WTC11 (cell line): Measurements from ENCODE around the gene IRAK1. TPM values are rescaled to one million over a fixed set of nuclear protein-coding genes. Genes with fewer than 3 reads are reported as not detected.

Experiments used
- ATAC-seq: fragments of 200-7000 bp; cut with Tn5 transposase; 2 replicates; pipeline ENCODE4 v1.10.0; 2021; ENCODE audit warnings: mild to moderate bottlenecking, moderate library complexity
- CTCF ChIA-PET: fragments of 300-600 bp; sonication (Branson Sonifier 250); formaldehyde crosslinking; loops from one replicate; lab custom pipeline; 2021; ENCODE audit warnings: antibody characterized with exemption; lab: Charles Lee
- POLR2A ChIA-PET: fragments of 350-600 bp; sonication (Branson Sonifier 250); formaldehyde crosslinking; loops from one replicate; lab custom pipeline; 2021; ENCODE audit warnings: antibody characterized with exemption; lab: Charles Lee
- DNase-seq: peaks from one replicate; pipeline ENCODE4 v3.0.0; 2021; ENCODE audit warnings: low spot score
- H3K27ac Mint-ChIP-seq: 2 replicates; pipeline ENCODE4 v1.8.0; 2021; ENCODE audit warnings: mixed read lengths
- H3K27me3 Mint-ChIP-seq: 2 replicates; pipeline ENCODE4 v1.8.0; 2021; ENCODE audit warnings: low read depth, mild to moderate bottlenecking, moderate library complexity, mixed read lengths
- H3K36me3 Mint-ChIP-seq: 2 replicates; pipeline ENCODE4 v1.8.0; 2021; ENCODE audit warnings: mixed read lengths
- H3K4me1 Mint-ChIP-seq: 2 replicates; pipeline ENCODE4 v1.8.0; 2022; ENCODE audit warnings: mixed read lengths
- H3K4me3 Mint-ChIP-seq: 2 replicates; pipeline ENCODE4 v1.8.0; 2021; ENCODE audit warnings: mild to moderate bottlenecking, moderate library complexity, mixed read lengths
- H3K9me3 Mint-ChIP-seq: 2 replicates; pipeline ENCODE4 v1.8.0; 2021; ENCODE audit warnings: mixed read lengths
- ARID4B ChIP-seq: sonication (generic); formaldehyde crosslinking; IDR thresholded peaks from 2 replicates; pipeline ENCODE4 v1.8.0; 2023; ENCODE audit warnings: missing genetic modification reagents, mild to moderate bottlenecking, borderline replicate concordance
- CBFB ChIP-seq: sonication (generic); formaldehyde crosslinking; IDR thresholded peaks from 2 replicates; pipeline ENCODE4 v1.8.1; 2022; ENCODE audit warnings: mild to moderate bottlenecking, low read depth, missing genetic modification reagents
- CDX4 ChIP-seq: fragments of 250-450 bp; sonication (Bioruptor Pico); IDR thresholded peaks from 2 replicates; pipeline ENCODE4 v1.9.0; 2021; ENCODE audit warnings: moderate library complexity, mild to moderate bottlenecking, inconsistent platforms, borderline replicate concordance
- CREB1 ChIP-seq: sonication (generic); formaldehyde crosslinking; IDR thresholded peaks from 2 replicates; pipeline ENCODE4 v1.8.0; 2023; ENCODE audit warnings: mild to moderate bottlenecking, missing genetic modification reagents
- E2F5 ChIP-seq: sonication (generic); formaldehyde crosslinking; IDR thresholded peaks from 2 replicates; pipeline ENCODE4 v1.8.1; 2022; ENCODE audit warnings: mild to moderate bottlenecking, moderate library complexity, missing genetic modification reagents
- ELF4 ChIP-seq: sonication (generic); formaldehyde crosslinking; IDR thresholded peaks from 2 replicates; pipeline ENCODE4 v1.8.1; 2022; ENCODE audit warnings: low read depth, mild to moderate bottlenecking, moderate library complexity, missing genetic modification reagents
- EMX1 ChIP-seq: fragments of 250-450 bp; sonication (Bioruptor Pico); IDR thresholded peaks from 2 replicates; pipeline ENCODE4 v1.8.0; 2021; ENCODE audit warnings: mild to moderate bottlenecking
- ERG ChIP-seq: fragments of 250-450 bp; sonication (Bioruptor Pico); IDR thresholded peaks from 2 replicates; pipeline ENCODE4 v1.8.0; 2021; ENCODE audit warnings: mild to moderate bottlenecking
- FOXP1 ChIP-seq: sonication (generic); formaldehyde crosslinking; IDR thresholded peaks from 2 replicates; pipeline ENCODE4 v1.8.0; 2022; ENCODE audit warnings: missing genetic modification reagents, mild to moderate bottlenecking, moderate library complexity, borderline replicate concordance
- FOXP4 ChIP-seq: sonication (generic); formaldehyde crosslinking; IDR thresholded peaks from 2 replicates; pipeline ENCODE4 v1.8.0; 2022; ENCODE audit warnings: mild to moderate bottlenecking, missing genetic modification reagents
- GTF2I ChIP-seq: fragments of 250-450 bp; sonication (Bioruptor Pico); conservative IDR thresholded peaks from 2 replicates; pipeline ENCODE4 v1.4.0; 2021; ENCODE audit warnings: mild to moderate bottlenecking
- KAT7 ChIP-seq: sonication (generic); formaldehyde crosslinking; IDR thresholded peaks from 2 replicates; pipeline ENCODE4 v1.8.1; 2023; ENCODE audit warnings: missing genetic modification reagents, mild to moderate bottlenecking, borderline replicate concordance
- MYBL2 ChIP-seq: sonication (generic); formaldehyde crosslinking; IDR thresholded peaks from 2 replicates; pipeline ENCODE4 v1.8.1; 2023; ENCODE audit warnings: mild to moderate bottlenecking, moderate library complexity, missing genetic modification reagents
- NR1H2 ChIP-seq: sonication (generic); formaldehyde crosslinking; IDR thresholded peaks from 2 replicates; pipeline ENCODE4 v1.9.0; 2021; ENCODE audit warnings: mild to moderate bottlenecking, moderate library complexity, missing genetic modification reagents
- PREB ChIP-seq: sonication (generic); formaldehyde crosslinking; IDR thresholded peaks from 2 replicates; pipeline ENCODE4 v1.8.1; 2022; ENCODE audit warnings: mild to moderate bottlenecking, missing genetic modification reagents, moderate library complexity, borderline replicate concordance
- RORB ChIP-seq: fragments of 250-450 bp; sonication (Bioruptor Pico); IDR thresholded peaks from 2 replicates; pipeline ENCODE4 v1.9.0; 2021; ENCODE audit warnings: mild to moderate bottlenecking
- TEAD1 ChIP-seq: sonication (generic); formaldehyde crosslinking; IDR thresholded peaks from 2 replicates; pipeline ENCODE4 v1.8.0; 2022; ENCODE audit warnings: mild to moderate bottlenecking, missing genetic modification reagents
- ZBTB43 ChIP-seq: sonication (generic); formaldehyde crosslinking; IDR thresholded peaks from 2 replicates; pipeline ENCODE4 v1.8.1; 2023; ENCODE audit warnings: mild to moderate bottlenecking, missing genetic modification reagents
- ZMAT4 ChIP-seq: fragments of 250-450 bp; sonication (Bioruptor Pico); IDR thresholded peaks from 2 replicates; pipeline ENCODE4 v1.9.0; 2021; ENCODE audit warnings: mild to moderate bottlenecking
- ZNF219 ChIP-seq: sonication (generic); formaldehyde crosslinking; IDR thresholded peaks from 2 replicates; pipeline ENCODE4 v1.8.0; 2023; ENCODE audit warnings: missing genetic modification reagents, mild to moderate bottlenecking, borderline replicate concordance
- ZNF416 ChIP-seq: fragments of 250-450 bp; sonication (Bioruptor Pico); IDR thresholded peaks from 2 replicates; pipeline ENCODE4 v1.9.0; 2021; ENCODE audit warnings: mild to moderate bottlenecking, inconsistent platforms
- ZNF423 ChIP-seq: fragments of 250-450 bp; sonication (Bioruptor Pico); IDR thresholded peaks from 2 replicates; pipeline ENCODE4 v2.1.2; 2022; ENCODE audit warnings: mild to moderate bottlenecking, moderate library complexity
- ZNF671 ChIP-seq: fragments of 250-450 bp; sonication (Bioruptor Pico); IDR thresholded peaks from 2 replicates; pipeline ENCODE4 v1.8.0; 2021; ENCODE audit warnings: mild to moderate bottlenecking
- total RNA-seq: library from RNA; stranded (reverse); gene quantifications from 3 replicates; pipeline ENCODE4 v1.2.3, GENCODE V29; 2021

Gene IRAK1
- total RNA-seq, 1 experiment from 2014 or later, result 32.1 TPM

GRCh38 chrX:154049209-154050112, 29.8 kb upstream of the IRAK1 start (continued):
- TF ChIP-seq ZBTB43 (no peak), GTF2I (CRISPR knock-in tag) (no peak), ZNF219 (CRISPR knock-in tag) (no peak), RORB (no peak), CDX4 (no peak), FOXP1 (no peak), KAT7 (no peak), ARID4B (CRISPR knock-in tag) (no peak), MYBL2 (CRISPR knock-in tag) (no peak), ZMAT4 (CRISPR knock-in tag) (no peak), ZNF416 (CRISPR knock-in tag) (no peak), NR1H2 (CRISPR knock-in tag) (no peak), ERG (CRISPR knock-in tag) (no peak)

- Mint-ChIP-seq H3K4me3 (no peak overlapping the region), H3K4me1 (peaks cover 38% of the 10 kb centered on the region)
- no peak for DNase-seq
- no peak for TF ChIP-seq RORB
- no peak for TF ChIP-seq PREB
- TF ChIP-seq CREB1 (CRISPR knock-in tag), result no peak
- TF ChIP-seq E2F5 (CRISPR knock-in tag), result no peak
- no peak for TF ChIP-seq TEAD1 (CRISPR knock-in tag)
- no peak for TF ChIP-seq EMX1
- no peak for TF ChIP-seq ELF4 (CRISPR knock-in tag)
- no peak for TF ChIP-seq CBFB (CRISPR knock-in tag)
- TF ChIP-seq ZNF671 (CRISPR knock-in tag), result no peak
- no peak for TF ChIP-seq ZNF423 (CRISPR knock-in tag)
- no peak for TF ChIP-seq FOXP4 (CRISPR knock-in tag)
Observed at GRCh38 chrX:154048398-154048797, 28.7 kb upstream of the IRAK1 start.

More at GRCh38 chrX:154048398-154048797, 28.7 kb upstream of the IRAK1 start:
- H3K9me3 Mint-ChIP-seq, result no peaks in the 10 kb centered on the region
- H3K27me3 Mint-ChIP-seq, result no peaks in the 10 kb centered on the region; the same call in 1 of the 2 replicates
- ChIA-PET CTCF (interaction anchor here (0.6 to 1.5 kb wide), 2 partner anchors 11 to 34 kb away, joined by 4 read pairs; no protein-coding TSS in a partner anchor), POLR2A (no interaction called here)
- peak overlapping the region; percentile 71; the same call in 1 of the 2 replicates for H3K27ac Mint-ChIP-seq
- no peak for ATAC-seq
- H3K36me3 Mint-ChIP-seq, result peaks cover 11% of the 10 kb centered on the region; the same call in 1 of the 2 replicates
